Stimulated activated CD8-positive, alpha-beta memory T cell treated with anti-CD3 and anti-CD28 coated beads, Interleukin-4, amount 100 ng/mL, for 1 hour (primary cell): ENCODE measurements around the gene MAB21L2.

Source experiments
- DNase-seq, 2 donors: peaks; one replicate each; pipeline ENCODE4 v3.0.0-alpha.2; 2020; ENCODE audit warnings: low read depth in 2 of 2, low spot score in 1 of 2

MAB21L2 gene

DNA sequence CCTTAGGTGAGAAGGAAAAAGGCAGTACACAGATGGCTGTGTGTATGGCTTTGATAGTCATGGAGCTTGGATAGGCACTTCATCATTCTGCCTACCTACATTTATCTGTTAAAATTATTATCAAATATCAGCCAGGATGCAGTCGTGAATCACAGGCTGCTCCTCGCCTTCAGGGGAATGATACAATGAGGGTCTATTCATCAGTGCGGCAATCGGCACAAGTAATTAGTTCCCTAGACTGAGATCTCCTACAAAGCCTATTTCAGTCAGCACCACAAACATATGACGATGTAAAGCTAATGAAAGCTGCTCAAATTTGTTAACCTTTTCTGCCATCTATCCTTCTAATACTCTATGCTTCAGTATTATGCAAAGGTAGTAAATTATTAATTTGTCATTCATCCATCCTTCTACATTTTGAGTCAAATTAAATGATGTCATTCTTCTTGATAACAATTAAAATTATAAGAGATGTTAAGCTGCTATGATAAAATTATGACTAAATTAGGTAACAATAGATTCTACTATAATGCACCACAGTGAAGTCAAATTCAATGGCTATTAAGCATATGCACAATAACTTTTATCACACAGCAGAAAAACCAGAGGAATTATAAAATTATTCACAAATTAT, 19.0 kb downstream of the MAB21L2 start:
- DNase-seq, result no peak

DNA sequence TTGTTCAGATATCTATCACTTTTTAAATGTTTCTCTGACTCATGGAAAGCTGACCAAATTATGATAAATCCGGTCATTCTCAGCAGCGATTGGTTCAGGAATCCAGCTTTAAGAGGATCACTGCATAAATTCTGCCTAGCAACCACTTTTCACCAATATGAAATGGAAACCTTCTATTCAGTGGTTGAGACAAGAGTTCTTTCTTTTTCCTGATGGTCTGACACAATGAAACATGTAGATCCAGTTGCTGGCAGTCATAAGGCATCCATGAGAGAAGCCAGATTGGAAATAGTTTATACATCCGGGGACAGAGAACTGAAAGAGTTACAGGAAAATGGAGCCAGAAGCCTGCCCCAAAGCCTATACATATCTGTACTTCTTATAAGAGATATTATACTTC, 27.2 kb downstream of the MAB21L2 start:
- DNase-seq, result no peak

DNA sequence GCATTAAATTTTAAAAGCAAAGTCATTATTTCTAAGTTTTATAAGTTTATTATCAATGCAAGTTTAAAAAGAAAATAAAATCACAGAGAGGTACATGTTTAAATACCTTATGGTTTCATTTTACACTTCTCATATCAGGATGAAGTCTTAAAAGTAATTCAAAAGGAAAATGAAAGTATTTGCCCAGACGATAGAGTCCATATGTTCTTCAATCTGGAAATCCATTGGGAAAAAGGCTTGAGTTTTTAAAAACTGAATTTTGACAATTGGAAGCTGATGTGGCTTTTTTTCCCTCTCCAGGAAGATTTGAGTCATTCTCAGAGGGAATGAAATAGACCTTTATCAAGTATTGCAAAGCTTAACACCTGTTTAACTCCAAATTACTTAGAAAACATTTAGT, 37.1 kb downstream of the MAB21L2 start:
- no peak for DNase-seq

DNA sequence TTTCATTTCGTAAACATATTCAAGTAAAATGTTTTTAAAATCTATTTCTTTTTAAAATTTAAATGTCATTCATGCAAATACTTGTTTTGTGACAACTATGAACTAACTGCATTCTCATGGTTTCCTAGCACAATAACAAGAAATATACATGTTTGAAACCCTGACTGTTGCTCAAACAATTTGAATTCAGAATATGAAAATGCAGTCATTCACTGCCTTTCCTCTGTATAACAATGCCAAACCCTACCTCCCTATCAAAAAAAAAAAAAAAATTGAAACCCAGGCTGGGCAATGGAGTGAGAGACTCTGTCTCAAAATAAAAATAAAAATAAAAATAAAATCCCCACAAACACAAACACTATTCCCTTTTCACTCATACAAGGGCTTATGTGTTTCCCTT, 42.1 kb downstream of the MAB21L2 start:
- no peak for DNase-seq

GRCh38 chr4:150625033-150625432, 43.1 kb downstream of the MAB21L2 start:
- DNase-seq, result no peak

DNA sequence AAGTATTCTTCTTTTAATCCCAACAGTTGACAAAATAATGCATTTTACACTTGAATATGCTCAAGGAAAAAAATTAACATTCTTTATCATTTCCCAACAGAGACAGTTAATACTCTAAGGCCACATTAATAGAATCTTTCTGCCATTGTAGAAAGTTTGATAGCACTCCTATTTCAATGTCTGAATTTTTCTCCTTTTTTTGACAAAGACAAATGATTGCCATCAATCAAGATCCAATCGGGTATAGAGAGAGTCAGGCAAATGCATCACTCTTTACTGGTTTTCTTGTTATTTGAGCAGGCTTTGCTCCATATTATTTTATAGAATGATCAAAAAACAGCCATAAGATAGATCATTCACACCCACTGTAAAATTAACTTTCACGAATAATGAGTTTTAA, 46.1 kb downstream of the MAB21L2 start:
- DNase-seq, result no peak

GRCh38 chr4:150632639-150633038, 50.7 kb downstream of the MAB21L2 start:
- no peak for DNase-seq
